Brain microvascular endothelial cell (primary cell): ENCODE measurements around the gene PXT1.

Experiments used
- DNase-seq: peaks from one replicate; pipeline ENCODE4 v3.0.0-alpha.2; 2020
- H3K27ac ChIP-seq: fragments of 250-450 bp; sonication (Bioruptor Pico); 2 replicates; pipeline ENCODE4 v1.5.1; 2020; ENCODE audit warnings: mild to moderate bottlenecking, moderate library complexity
- H3K27me3 ChIP-seq: fragments of 250-450 bp; sonication (Bioruptor Pico); replicated peaks from 2 replicates; pipeline ENCODE4 v1.5.1; 2020; ENCODE audit warnings: mild to moderate bottlenecking
- H3K36me3 ChIP-seq: fragments of 250-450 bp; sonication (Bioruptor Pico); replicated peaks from 2 replicates; pipeline ENCODE4 v1.5.1; 2020; ENCODE audit warnings: mild to moderate bottlenecking
- H3K4me3 ChIP-seq: 2 replicates; pipeline ENCODE4 v1.5.1; 2011; ENCODE audit warnings: low read depth, mild to moderate bottlenecking, control low read depth, low read length, moderate library complexity
- in situ Hi-C: cut with HindIII; loops from 2 replicates; pipeline ENCODE4 v1.10.0; 2017; ENCODE audit warnings: low sequenced_read_pairs, low pct_ligation_motif_present
- TF ChIP-seq, protein P1 (sequence below): IDR thresholded peaks from 2 replicates; pipeline ENCODE4 v1.5.1; 2011; ENCODE audit warnings: low read depth, mild to moderate bottlenecking, moderate library complexity, low read length, control low read depth, inconsistent platforms; ENCODE audit errors: missing control alignments

PXT1 gene, protein sequence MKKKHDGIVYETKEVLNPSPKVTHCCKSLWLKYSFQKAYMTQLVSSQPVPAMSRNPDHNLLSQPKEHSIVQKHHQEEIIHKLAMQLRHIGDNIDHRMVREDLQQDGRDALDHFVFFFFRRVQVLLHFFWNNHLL

DNA sequence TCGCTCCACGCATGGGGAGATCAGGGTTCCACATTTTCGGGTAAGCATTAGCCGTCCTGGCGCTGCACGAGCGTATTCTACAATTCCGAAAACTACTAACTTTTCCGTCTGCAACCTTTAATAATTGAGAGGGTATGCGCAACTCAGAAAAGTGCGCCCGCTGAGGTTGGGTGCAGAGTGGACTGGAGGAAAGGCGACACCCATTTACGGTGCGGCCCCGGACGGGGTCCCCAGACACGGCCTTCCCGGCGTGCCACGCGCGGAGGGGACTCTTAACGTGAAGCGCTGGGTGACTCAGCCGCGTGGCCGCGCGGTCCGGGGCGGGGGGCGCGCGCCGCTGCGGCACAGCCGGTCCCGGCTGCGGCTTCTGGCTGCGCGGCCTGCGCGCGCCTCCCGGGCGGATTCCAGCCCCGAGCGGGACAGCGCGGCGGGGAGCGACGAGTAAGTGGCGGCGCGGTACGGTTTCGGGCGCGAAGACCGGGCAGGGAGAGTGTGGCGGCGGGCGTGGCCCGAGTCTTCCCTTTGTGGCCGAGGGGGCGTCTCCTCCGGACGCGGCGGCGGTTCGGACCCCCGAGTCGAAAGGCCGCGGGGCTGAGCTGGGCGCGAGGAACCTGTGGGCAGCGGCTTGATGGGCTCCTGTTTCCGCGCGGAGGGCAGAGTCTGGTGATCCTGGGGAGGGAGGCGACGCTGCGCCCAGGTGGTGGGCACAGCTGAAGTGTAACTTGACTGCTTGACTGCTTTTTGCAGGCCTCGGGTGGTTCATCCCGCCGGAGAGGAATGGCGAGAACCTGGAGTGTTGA is at the start of gene PXT1, which contains the start of gene KCTD20:
TSS of gene PXT1 (minus strand) at position 184 of the 800 bp plus-strand sequence. CDS start 16,772 bp downstream, outside the sequence.
TSS of gene KCTD20 (plus strand) at position 330 of the 800 bp plus-strand sequence. CDS start 27,098 bp downstream, outside the sequence.
- H3K36me3 ChIP-seq: no peaks in the 10 kb centered on the region
- TF ChIP-seq, protein P1, sequence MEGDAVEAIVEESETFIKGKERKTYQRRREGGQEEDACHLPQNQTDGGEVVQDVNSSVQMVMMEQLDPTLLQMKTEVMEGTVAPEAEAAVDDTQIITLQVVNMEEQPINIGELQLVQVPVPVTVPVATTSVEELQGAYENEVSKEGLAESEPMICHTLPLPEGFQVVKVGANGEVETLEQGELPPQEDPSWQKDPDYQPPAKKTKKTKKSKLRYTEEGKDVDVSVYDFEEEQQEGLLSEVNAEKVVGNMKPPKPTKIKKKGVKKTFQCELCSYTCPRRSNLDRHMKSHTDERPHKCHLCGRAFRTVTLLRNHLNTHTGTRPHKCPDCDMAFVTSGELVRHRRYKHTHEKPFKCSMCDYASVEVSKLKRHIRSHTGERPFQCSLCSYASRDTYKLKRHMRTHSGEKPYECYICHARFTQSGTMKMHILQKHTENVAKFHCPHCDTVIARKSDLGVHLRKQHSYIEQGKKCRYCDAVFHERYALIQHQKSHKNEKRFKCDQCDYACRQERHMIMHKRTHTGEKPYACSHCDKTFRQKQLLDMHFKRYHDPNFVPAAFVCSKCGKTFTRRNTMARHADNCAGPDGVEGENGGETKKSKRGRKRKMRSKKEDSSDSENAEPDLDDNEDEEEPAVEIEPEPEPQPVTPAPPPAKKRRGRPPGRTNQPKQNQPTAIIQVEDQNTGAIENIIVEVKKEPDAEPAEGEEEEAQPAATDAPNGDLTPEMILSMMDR: no peak
- DNase-seq: peak; percentile 83
- in situ Hi-C loops: no loop called here
- peak within 1 kb of the TSS; percentile 87 for H3K27ac ChIP-seq
- H3K27me3 ChIP-seq: no peaks in the 10 kb centered on the region
- peak within 1 kb of the TSS; percentile 97 for H3K4me3 ChIP-seq

DNA sequence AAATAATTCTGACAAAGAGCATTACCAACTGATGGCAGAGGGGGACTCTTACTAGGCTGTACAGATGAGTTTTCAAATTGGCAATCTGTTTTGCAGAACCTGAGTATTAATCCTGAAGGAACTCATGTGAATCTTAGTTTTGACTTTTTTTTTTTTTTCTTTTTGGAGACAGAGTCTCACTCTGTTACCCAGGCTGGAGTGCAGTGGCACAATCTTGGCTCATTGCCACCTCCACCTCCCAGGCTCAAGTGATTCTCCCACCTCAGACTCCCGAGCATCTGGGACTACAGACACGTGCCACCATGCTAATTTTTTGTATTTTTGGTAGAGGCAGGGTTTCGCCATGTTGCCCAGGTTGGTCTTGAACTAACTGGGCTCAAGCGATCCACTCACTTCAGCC is 49.4 kb upstream of the PXT1 start:
- no peak overlapping the region for H3K27ac ChIP-seq
- peaks cover 48% of the 10 kb centered on the region for H3K36me3 ChIP-seq
- no peak for DNase-seq
- TF ChIP-seq, protein P1: no peak
- H3K4me3 ChIP-seq: no peak overlapping the region
- in situ Hi-C loops: no loop called here
- no peaks in the 10 kb centered on the region for H3K27me3 ChIP-seq

DNA sequence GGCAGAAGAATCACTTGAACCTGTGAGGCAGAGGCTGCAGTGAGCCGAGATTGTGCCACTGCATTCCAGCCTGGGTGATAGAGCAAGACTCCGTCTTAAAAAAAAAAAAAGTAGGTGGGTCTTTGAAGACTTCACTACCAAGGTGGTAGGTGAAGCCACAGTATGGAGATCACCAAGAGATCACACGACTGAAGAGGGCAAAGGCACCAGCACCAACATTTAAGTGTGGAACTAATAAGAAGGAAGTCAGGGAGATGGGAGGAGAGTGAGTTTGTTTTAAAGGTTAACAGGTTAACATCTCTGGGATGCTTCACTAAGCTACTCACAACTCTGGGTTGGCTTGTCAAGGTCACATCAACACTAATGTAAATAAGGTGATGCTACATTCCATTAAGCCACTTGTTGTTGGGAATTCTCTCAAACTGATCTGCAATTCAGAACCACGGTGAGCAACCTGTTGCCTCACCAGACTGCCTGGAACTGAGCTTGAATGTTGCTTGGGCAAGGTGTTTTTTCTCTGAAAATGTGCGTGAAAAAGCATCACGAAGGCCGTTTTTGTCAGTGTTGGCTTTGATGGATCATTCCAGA is 48.8 kb upstream of the PXT1 start:
- Histone ChIP-seq H3K27me3 (no peaks in the 10 kb centered on the region), H3K36me3 (peaks cover 48% of the 10 kb centered on the region), H3K4me3 (no peak overlapping the region), H3K27ac (no peak overlapping the region)
- no peak for DNase-seq
- in situ Hi-C loops: no loop called here
- TF ChIP-seq, protein P1: no peak

DNA sequence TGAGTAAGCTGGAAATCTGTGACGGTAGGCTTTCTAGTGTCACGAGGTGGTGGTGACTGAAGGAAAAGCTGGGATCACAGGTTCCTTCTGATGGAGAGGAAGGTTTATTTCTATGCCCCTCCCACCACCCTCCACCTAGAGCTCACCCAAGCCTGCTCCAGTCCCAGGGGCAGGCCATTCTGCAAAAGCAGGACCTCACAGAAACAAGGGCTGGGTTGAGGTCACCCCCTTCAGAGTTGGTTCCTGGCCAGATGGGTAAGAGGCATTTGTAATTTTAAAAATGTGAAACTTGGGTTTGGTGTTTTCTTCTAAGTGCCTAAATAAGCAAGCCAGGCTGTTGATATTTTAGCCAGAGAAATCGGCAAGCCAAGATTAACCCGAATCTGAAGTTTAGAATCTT is 46.8 kb upstream of the PXT1 start:
- TF ChIP-seq, protein P1: no peak
- Histone ChIP-seq H3K27me3 (no peaks in the 10 kb centered on the region), H3K27ac (no peak overlapping the region), H3K4me3 (no peak overlapping the region), H3K36me3 (peaks cover 45% of the 10 kb centered on the region)
- in situ Hi-C loops: no loop called here
- no peak for DNase-seq

DNA sequence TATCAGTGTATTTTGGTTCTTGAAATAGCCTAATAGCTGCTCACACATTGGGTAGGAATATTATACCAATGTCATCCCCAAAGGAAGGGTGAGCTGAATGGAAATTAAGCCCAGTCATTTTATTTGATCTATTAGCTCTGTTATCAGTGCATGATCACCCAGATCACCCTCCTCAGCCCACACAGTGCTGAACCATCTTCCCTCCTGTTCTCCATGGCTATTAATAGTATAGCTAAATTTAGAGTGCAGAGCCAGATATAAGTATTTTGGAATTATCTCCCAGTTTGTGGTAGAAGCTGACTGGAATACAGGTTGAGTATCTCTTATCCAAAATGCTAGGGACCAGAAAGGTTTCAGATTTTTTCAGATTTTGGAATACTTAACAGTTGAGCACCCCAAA is 45.6 kb upstream of the PXT1 start:
- Histone ChIP-seq H3K36me3 (peaks cover 45% of the 10 kb centered on the region), H3K27me3 (no peaks in the 10 kb centered on the region), H3K4me3 (no peak overlapping the region), H3K27ac (no peak overlapping the region)
- TF ChIP-seq, protein P1: no peak
- DNase-seq: no peak
- in situ Hi-C loops: no loop called here
